ENCODE data around the gene PLXNA2. TPM values are rescaled to one million over a fixed set of nuclear protein-coding genes. Genes with fewer than 3 reads are reported as not detected.

The PLXNA2 gene
- total and polyA plus RNA-seq, 2 of the 8 experiments (the other 6 are each of a cell fraction or from before 2014, with no cell fraction given), result 0.33 to 1.5 TPM

DNA sequence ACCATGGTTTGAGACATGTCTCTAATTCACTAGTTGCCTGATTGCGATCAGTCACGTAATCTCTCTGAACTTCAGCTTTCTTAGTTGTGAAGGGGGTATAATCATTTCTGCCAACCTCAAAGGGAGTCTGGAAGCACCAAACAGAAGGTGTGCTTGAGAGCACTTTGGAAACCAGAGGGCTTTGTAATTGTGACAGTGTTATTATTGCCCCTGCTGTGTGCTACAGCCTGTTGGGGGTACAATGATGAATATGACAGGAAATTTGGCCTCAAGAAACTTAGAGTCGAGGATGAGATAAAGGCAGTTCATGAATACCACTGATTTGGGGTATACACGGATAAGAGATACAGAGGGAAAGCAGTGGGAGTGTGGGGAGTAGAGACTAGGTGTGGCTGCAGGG lies 183.1 kb downstream of the PLXNA2 start (continued):
- no peak for TF ChIP-seq MAFK (IDR thresholded peaks at IDR 0.05; ENCODE audit: low read depth, low read length)
- no peak for TF ChIP-seq SP2 (IDR thresholded peaks at IDR 0.05; ENCODE audit: low read length)
- no peak for TF ChIP-seq NANOG (IDR thresholded peaks at IDR 0.05; ENCODE audit: insufficient read depth, low read depth, low read length, poor library complexity, severe bottlenecking)
- no peak for TF ChIP-seq CHD2 (IDR thresholded peaks at IDR 0.05; ENCODE audit: low read length)
- TF ChIP-seq, protein P1, sequence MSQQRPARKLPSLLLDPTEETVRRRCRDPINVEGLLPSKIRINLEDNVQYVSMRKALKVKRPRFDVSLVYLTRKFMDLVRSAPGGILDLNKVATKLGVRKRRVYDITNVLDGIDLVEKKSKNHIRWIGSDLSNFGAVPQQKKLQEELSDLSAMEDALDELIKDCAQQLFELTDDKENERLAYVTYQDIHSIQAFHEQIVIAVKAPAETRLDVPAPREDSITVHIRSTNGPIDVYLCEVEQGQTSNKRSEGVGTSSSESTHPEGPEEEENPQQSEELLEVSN (IDR thresholded peaks at IDR 0.05), result no peak
